GM13976 (cell line): ENCODE measurements around the gene CPED1.
"Not testable (repeated sequence)": the region's sequence is repeated elsewhere in the genome, so short reads cannot be mapped to it uniquely, and the experiment has no call there.

Experiments
- DNase-seq: peaks from one replicate; pipeline ENCODE4 v3.0.0; 2012; ENCODE audit warnings: low spot score
- CTCF ChIP-seq: IDR thresholded peaks from 2 replicates; pipeline ENCODE4 v1.5.1; 2012; ENCODE audit warnings: borderline replicate concordance, mild to moderate bottlenecking; ENCODE audit not compliant: insufficient read depth; ENCODE audit errors: extremely low read depth, missing control alignments, control extremely low read depth
- in situ Hi-C: fragments of 300-500 bp; cut with MboI; formaldehyde crosslinking; loops from one replicate; pipeline ENCODE4 v1.12.0; 2022; ENCODE audit warnings: low sequenced_read_pairs, mixed read lengths, inconsistent platforms; ENCODE audit not compliant: unreplicated experiment

The CPED1 gene

DNA sequence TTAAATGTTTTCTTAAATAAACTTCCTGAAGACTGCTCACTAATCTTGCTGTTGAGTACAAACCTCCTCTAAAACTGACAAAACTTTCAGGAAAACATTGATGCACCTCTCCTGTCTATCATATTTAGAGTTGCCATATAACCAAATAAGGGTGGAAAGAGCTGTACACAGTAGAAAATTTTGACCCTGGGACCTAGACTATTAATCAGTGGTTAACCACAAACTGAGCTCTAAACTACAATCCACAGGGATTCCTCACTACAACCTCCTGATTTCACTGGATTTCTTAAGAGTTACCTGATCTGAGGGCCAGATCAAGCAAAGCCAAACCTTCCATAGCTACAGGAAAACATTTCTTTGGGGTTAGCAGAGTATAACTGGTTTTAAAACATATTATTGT, 300.4 kb downstream of the CPED1 start:
- in situ Hi-C loops = no loop called here
- no peak for DNase-seq
- TF ChIP-seq CTCF = no peak

DNA sequence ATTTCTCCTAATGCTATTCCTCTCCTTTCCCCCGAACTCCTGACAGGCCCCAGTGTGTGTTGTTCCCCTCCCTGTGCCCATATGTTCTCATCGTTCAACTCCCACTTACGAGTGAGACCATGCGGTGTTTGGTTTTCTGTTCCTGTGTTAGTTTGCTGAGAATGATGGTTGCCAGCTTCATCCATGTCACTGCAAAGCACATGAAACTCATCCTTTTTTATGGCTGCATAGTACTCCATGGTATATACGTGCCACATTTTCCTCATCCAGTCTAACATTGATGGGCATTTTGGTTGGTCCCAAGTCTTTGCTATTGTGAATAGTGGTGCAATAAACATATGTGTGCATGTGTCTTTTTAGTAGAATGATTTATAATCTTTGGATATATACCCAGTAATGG, 301.4 kb downstream of the CPED1 start:
- in situ Hi-C loops, DNase-seq: not testable (repeated sequence)

DNA sequence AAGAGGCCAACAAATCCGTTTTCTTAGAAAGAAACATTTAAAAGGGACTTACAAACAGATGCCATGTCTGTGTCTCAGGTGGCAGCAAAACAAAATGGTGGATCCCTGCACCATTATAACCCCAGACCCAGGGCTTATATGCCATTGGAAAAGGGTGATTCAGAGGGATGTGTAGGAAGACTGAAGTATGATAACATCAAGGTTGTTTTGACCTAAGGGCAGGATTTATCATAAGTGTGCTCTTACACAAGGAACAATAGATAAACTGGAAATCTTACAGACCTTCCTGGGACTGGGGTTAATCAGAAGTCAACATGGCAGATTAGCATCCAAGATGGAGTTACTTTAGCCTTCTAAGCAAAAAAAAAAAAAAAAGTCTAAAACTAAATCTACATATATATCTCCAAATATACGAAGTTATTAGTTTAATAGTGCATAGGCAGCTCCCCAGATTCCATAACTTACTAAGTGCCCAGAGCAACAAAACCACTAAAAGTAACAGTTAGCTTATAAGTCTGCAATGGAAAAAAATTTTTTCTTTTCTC, 306.0 kb downstream of the CPED1 start:
- DNase-seq = no peak
- in situ Hi-C loops = no loop called here
- no peak for TF ChIP-seq CTCF

DNA sequence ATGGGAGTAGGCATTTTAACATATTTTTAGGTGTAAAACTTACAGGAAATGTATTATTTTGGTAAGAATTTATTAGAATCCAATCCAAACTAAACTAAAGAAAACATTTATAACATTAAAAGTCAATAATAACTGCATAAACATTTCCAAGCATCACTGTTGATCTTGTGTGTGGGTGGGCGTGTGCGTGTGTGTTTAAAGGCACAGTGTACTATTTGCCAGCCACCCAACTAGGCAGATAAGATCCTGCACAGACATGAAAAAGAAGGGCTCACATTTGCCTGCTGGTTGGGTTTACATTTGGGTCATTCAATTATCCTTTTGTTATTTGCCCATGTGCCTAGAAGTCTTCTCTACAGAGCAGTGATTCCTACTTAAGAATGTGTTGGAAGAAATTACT, 309.3 kb downstream of the CPED1 start:
- TF ChIP-seq CTCF = no peak
- no peak for DNase-seq
- in situ Hi-C loops = no loop called here

DNA sequence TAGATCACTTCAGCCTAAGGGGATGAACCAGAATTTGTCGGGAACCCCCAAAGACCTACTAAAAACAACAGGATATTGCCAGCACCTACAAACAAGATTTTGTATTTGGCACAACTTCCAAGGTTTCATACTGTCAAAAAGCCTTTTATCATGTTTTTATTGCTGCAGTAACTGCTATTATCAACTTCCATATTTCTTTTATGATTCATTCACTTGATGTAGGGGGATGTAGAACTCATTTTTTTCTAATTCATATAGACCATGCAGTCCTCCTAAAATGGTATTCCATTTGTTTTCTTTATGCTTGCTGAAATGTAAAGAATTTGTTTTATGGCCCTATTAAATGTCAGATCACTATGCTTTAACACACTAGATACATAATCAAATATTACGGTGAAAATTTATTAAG, 310.3 kb downstream of the CPED1 start:
- no peak for TF ChIP-seq CTCF
- no peak for DNase-seq
- in situ Hi-C loops = no loop called here

DNA sequence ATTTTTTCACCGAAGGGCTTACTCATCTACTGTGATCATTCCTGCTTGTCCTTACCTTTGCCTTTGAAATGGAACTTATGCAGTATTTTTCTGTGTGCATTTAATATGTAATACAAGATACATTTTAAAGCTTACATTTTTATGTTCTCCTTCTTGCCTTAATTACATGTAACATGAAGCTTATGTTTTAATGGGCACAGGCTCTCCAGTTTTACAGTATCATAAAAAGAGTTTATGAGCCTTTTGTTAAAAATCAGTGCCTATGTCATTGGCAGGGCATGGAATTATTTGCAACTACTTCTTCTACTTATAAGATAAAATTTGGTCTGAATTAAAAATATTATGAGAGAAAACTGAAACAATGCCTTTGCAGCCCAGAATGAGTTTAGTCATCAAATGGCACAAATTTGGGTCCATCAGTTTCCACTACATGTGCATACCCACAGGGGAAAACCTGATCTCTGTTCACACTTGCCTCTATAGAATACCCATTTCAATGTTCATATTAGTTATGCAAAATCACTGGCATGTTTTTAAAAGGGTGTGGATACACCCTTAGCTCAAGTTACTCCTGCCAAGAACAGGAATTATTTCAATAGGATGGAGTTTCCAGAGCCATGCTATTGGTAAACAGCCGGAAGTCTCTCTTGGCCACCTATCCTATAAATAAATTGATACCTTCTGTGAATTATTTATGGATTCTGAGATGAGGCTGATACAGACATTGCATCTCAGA, 312.3 kb downstream of the CPED1 start:
- TF ChIP-seq CTCF = no peak
- no peak for DNase-seq
- in situ Hi-C loops = no loop called here

DNA sequence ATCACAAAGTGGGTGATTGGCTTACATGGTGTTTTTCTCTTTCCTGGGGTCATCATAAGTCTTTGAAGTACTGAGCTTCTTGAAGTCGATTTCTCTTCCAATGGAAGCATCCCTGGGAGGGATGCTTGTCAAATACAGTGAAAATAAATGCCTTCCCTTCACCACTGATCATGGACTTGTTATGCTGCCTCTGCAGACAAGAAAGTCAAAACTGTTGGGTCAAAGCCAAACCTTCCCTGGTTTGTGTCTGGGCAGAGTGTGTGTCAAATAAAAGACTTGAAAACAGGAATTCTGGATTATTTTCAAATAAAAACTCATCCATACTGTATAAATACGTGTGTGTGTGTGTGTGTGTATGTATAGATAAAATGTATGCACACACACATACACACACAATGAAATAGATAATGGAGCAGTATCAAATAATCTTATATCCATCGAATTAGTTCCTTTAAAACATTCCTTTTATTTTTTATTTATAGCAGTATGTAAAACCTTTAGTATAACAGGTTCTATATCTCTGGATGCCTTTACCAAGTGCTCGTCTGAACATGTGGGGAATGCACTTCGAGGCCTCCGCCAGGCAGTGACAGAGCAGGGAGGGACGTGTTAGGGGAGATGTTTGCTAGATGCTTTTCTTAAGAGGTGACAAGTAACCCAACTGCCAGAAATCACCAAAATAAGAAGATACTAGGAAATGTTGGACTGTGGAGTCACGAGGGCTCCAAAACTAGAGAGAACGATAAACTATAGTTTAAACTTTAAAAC, 313.1 kb downstream of the CPED1 start:
- in situ Hi-C loops = no loop called here
- no peak for DNase-seq
- no peak for TF ChIP-seq CTCF
